Muscle of leg (tissue), 11 donors: ENCODE data around the gene OTUD6A. TPM values are rescaled to one million over a fixed set of nuclear protein-coding genes. Genes with fewer than 3 reads are reported as not detected.

Experiments
- DNase-seq: peaks from one replicate; pipeline ENCODE4 v3.0.0; 2013
- H3K27ac ChIP-seq: one replicate; pipeline ENCODE4 v1.5.1; 2013; ENCODE audit warnings: mild to moderate bottlenecking, low read length, control low read depth
- H3K27me3 ChIP-seq: one replicate; pipeline ENCODE4 v1.6.1; 2013; ENCODE audit warnings: low read length; ENCODE audit not compliant: control insufficient read depth, insufficient read depth
- H3K36me3 ChIP-seq: one replicate; pipeline ENCODE4 v1.6.1; 2013; ENCODE audit warnings: low read length; ENCODE audit not compliant: control insufficient read depth, insufficient read depth
- H3K4me1 ChIP-seq: one replicate; pipeline ENCODE4 v1.6.1; 2013; ENCODE audit warnings: low read length; ENCODE audit not compliant: control insufficient read depth, insufficient read depth
- H3K4me3 ChIP-seq: one replicate; pipeline ENCODE4 v1.5.1; 2013; ENCODE audit warnings: low read length, control low read depth
- H3K9me3 ChIP-seq: replicated peaks from 2 replicates; pipeline ENCODE4 v1.6.1; 2013; ENCODE audit warnings: low read depth, low read length; ENCODE audit not compliant: control insufficient read depth
- WGBS: methylation state at CpG from one replicate; pipeline ENCODE4 v1.1.5; 2013; ENCODE audit warnings: missing lambda C conversion rate; ENCODE audit not compliant: insufficient coverage; 5-methylcytosine and 5-hydroxymethylcytosine counted together
- polyA plus RNA-seq, 8 donors: library from polyadenylated mRNA; unstranded; fragments of 120-200 nt; gene quantifications; one replicate each; pipeline versions ENCODE4 v1.2.1 to v1.2.3, GENCODE V29; 2013; ENCODE audit warnings: inconsistent platforms in 1 of 8, low replicate concordance in 1 of 8; ENCODE audit not compliant: insufficient read length in 8 of 8, insufficient read depth in 1 of 8
- total RNA-seq: library from RNA; stranded (reverse); fragments of 120-200 nt; gene quantifications from one replicate; pipeline ENCODE4 v1.2.4, GENCODE V29; 2013

Gene OTUD6A
- total and polyA plus RNA-seq, 9 donors = not detected

GRCh38 chrX:70030301-70030767 lies 31.9 kb upstream of the OTUD6A start:
- H3K9me3 ChIP-seq = no peaks in the 10 kb centered on the region
- WGBS = 0% methylated on average over 1 of the region's 4 CpGs
- H3K4me1 ChIP-seq = peaks cover 19% of the 10 kb centered on the region
- no peak overlapping the region for H3K4me3 ChIP-seq
- DNase-seq = peak; percentile 76
- peaks cover 21% of the 10 kb centered on the region for H3K27me3 ChIP-seq
- peak overlapping the region; percentile 35 for H3K27ac ChIP-seq
- H3K36me3 ChIP-seq = no peaks in the 10 kb centered on the region

DNA sequence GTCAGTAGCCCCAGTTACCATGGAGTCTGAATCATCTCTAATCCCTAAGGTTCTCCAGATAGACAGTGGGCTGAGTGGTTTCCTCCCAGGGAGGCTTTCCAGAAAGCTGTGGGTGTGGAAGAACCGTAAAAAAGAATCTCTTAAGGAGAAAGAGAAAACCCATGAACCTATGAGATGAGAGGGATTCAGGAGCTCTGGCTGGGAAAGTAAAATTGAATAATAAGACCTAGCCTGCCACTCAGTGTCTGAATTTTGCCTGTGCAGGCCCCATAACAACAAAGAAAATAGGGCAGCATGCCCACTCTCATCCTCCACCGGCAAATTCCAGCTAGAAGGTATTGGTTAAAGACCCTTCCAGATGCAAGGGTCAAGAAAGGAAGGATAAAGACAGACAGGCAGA lies 29.5 kb upstream of the OTUD6A start:
- H3K9me3 ChIP-seq = no peaks in the 10 kb centered on the region
- peaks cover 9% of the 10 kb centered on the region for H3K36me3 ChIP-seq
- H3K27me3 ChIP-seq = peaks cover 33% of the 10 kb centered on the region
- peak; percentile 48 for DNase-seq
- WGBS = no CpG with 5 or more reads among the region's 2 CpGs
- H3K4me1 ChIP-seq = peaks cover 15% of the 10 kb centered on the region
- H3K4me3 ChIP-seq = no peak overlapping the region
- no peak overlapping the region for H3K27ac ChIP-seq

DNA sequence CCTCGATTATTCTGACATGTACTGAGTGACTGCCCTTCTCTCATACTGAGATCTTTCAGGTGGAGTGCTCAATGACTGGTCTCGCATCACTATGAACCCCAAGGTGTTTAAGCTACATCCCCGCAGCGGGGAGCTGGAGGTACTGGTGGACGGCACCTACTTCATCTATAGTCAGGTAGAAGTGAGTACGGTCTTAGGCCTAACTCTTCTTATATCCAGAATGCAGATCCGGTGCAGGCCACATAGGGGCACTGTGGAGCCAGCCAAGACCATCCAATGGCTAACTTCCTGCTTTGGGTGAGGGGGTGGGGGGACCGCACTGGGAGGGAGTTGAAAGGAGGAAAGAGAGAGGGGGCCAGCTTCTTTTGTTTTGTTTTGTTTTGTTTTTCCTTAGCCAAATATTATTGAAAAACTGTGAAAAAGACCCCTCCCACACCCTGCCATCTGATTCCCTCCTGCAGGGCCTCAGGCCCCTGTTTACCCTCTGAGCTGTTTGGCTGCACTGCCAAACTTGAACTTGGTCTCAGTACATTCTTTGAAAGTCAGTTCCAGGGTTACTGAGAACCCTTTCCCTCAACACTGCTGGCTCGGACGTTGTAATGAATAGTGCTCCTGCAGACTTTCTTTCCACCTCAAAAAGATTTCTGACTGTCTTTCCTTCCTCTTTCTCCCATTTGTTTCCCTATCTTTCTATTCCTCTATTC lies 28.8 kb upstream of the OTUD6A start:
- H3K4me3 ChIP-seq = no peak overlapping the region
- DNase-seq = no peak
- peaks cover 34% of the 10 kb centered on the region for H3K27me3 ChIP-seq
- H3K36me3 ChIP-seq = peaks cover 9% of the 10 kb centered on the region
- 56% methylated on average over 6 of the region's 10 CpGs for WGBS
- H3K9me3 ChIP-seq = no peaks in the 10 kb centered on the region
- no peak overlapping the region for H3K27ac ChIP-seq
- peaks cover 15% of the 10 kb centered on the region for H3K4me1 ChIP-seq

DNA sequence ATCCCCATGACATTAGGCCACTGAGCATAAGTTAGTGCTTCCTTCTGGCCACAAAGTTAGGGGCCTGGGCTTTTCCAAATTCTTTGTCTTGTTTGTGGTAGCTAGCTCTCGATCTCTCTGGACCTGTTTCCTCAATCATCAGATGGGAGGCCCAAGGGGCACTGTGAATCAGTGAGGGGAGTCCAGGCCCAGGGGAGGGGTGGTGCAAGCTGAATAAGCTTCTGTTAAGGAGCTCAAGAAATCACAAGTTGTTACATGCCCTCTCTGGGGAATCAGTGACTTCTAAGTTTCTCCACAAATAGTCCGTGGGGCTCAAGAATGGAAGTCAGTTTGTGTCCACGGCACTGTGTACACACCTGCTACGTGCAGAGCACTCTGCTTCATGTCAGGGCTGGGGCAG lies 27.6 kb upstream of the OTUD6A start:
- no peak for DNase-seq
- Histone ChIP-seq H3K36me3 (peaks cover 9% of the 10 kb centered on the region), H3K9me3 (no peaks in the 10 kb centered on the region), H3K27ac (no peak overlapping the region), H3K4me1 (peaks cover 9% of the 10 kb centered on the region), H3K27me3 (peaks cover 37% of the 10 kb centered on the region), H3K4me3 (no peak overlapping the region)
- 84% methylated on average over 2 of the region's 4 CpGs for WGBS

DNA sequence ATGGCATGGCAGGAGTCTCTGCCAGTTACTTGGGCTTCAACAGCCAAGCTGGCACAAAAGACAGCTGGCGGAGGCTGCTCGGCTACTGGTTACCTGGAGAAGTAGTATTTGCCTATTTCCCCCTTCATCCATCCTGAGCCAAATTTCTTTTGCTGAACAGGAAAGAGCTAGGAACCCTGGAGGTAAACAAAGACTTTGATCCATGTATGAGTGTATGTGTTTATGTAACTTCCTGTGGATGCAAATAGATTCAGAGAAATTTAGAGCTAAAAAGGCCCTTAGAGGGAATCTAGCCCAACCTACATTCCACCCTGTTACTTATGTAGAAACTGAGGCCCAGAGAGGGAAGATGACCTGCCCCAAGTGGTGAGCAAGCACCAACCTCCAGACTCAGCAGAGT lies 23.7 kb upstream of the OTUD6A start:
- H3K27me3 ChIP-seq = peaks cover 32% of the 10 kb centered on the region
- H3K9me3 ChIP-seq = no peaks in the 10 kb centered on the region
- no peak overlapping the region for H3K4me3 ChIP-seq
- H3K36me3 ChIP-seq = peaks cover 9% of the 10 kb centered on the region
- WGBS = 75% methylated on average over 2 of the region's 2 CpGs
- no peak overlapping the region for H3K27ac ChIP-seq
- H3K4me1 ChIP-seq = no peaks in the 10 kb centered on the region
- no peak for DNase-seq

DNA sequence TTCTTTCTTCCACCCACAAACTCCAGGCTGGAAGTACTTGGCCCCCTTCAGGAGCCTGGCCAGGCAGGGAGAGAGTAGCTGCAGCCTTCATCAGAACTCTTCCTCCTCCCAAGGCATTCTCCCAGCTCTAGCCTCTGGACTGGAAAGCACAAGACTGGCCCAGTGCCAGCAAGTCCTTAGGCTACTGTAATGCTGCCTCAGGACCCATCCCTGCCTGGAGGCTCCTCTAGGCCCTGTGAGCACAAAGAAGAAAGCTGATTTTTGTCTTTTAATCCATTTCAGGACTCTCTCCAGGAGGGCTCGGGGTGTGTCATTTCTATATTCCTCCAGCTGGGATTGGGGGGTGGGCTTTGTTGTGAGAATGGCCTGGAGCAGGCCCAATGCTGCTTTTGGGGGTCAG lies 23.3 kb upstream of the OTUD6A start:
- no CpG with 5 or more reads among the region's 1 CpG for WGBS
- Histone ChIP-seq H3K4me3 (no peak overlapping the region), H3K27me3 (peaks cover 32% of the 10 kb centered on the region), H3K36me3 (peaks cover 9% of the 10 kb centered on the region), H3K27ac (no peak overlapping the region), H3K4me1 (no peaks in the 10 kb centered on the region), H3K9me3 (no peaks in the 10 kb centered on the region)
- DNase-seq = no peak

GRCh38 chrX:70039758-70040157 lies 22.5 kb upstream of the OTUD6A start:
- peaks cover 32% of the 10 kb centered on the region for H3K27me3 ChIP-seq
- DNase-seq = no peak
- peaks cover 9% of the 10 kb centered on the region for H3K36me3 ChIP-seq
- 76% methylated on average over 2 of the region's 2 CpGs for WGBS
- H3K4me3 ChIP-seq = no peak overlapping the region
- H3K9me3 ChIP-seq = no peaks in the 10 kb centered on the region
- no peak overlapping the region for H3K27ac ChIP-seq
- H3K4me1 ChIP-seq = no peaks in the 10 kb centered on the region

DNA sequence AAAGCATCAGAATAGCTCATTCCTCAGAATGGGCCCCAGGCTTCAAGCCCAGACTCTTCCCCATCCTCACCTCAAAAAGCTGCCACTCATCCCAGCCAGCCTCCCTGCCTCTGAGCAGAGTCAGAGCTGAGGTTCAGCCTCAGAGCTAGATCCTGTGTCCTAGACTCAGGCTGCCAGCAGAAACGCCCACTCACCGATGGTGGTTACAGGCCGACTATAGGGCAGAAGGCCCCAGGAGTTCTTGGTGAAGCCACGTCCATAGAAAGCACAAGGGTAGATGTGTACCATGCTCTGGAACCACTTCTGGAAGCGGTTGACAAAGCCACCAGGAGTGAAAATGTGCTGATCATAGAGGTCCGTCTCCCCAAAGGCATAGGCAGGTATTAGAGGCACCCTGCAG lies 20.3 kb upstream of the OTUD6A start:
- no peak overlapping the region for H3K4me3 ChIP-seq

GRCh38 chrX:70042399-70043371 lies 19.6 kb upstream of the OTUD6A start:
- WGBS = 87% methylated on average over 7 of the region's 11 CpGs
- no peak overlapping the region for H3K4me3 ChIP-seq
- no peaks in the 10 kb centered on the region for H3K4me1 ChIP-seq
- H3K9me3 ChIP-seq = no peaks in the 10 kb centered on the region
- DNase-seq = no peak
- peaks cover 20% of the 10 kb centered on the region for H3K27me3 ChIP-seq
- no peaks in the 10 kb centered on the region for H3K36me3 ChIP-seq
- no peak overlapping the region for H3K27ac ChIP-seq

More for the DNA sequence above, 20.3 kb upstream of the OTUD6A start:
- WGBS = 67% methylated on average over 6 of the region's 6 CpGs
- Histone ChIP-seq H3K27me3 (peaks cover 22% of the 10 kb centered on the region), H3K27ac (no peak overlapping the region), H3K9me3 (no peaks in the 10 kb centered on the region), H3K4me1 (no peaks in the 10 kb centered on the region), H3K36me3 (no peaks in the 10 kb centered on the region)
- DNase-seq = no peak

- no peak for DNase-seq
- peaks cover 17% of the 10 kb centered on the region for H3K27me3 ChIP-seq
- WGBS = 87% methylated on average over 9 of the region's 9 CpGs
- no peak overlapping the region for H3K27ac ChIP-seq
- H3K4me1 ChIP-seq = no peaks in the 10 kb centered on the region
- H3K4me3 ChIP-seq = no peak overlapping the region
- H3K9me3 ChIP-seq = no peaks in the 10 kb centered on the region
- H3K36me3 ChIP-seq = no peaks in the 10 kb centered on the region
Measured at GRCh38 chrX:70043685-70044084, 18.6 kb upstream of the OTUD6A start.
